ENCODE results near the gene CLDN1.
A peak's percentile ranks its signal among the peaks of the same experiment; 100 is the strongest.

CLDN1 gene

GRCh38 chr3:190340071-190340470, 17.8 kb upstream of the CLDN1 start:
- no peak overlapping the region for H4K8ac ChIP-seq (ENCODE audit: low read depth, low read length)
- H2BK120ac ChIP-seq (ENCODE audit: insufficient read depth, low read length, poor library complexity) = no peak overlapping the region
- no peak overlapping the region for H2AFZ ChIP-seq (ENCODE audit: insufficient read depth, low read length, poor library complexity)
- H3K14ac ChIP-seq (ENCODE audit: low read length) = no peak overlapping the region
- WGBS (ENCODE audit: extremely low coverage, insufficient coverage, insufficient read length) = no CpG with 5 or more reads among the region's 2 CpGs
- H3K36me3 ChIP-seq (ENCODE audit: control insufficient read depth in 1 of 2, insufficient read depth in 2 of 2, low read length in 2 of 2) = no peaks in the 10 kb centered on the region
- H2AK5ac ChIP-seq (ENCODE audit: low read length) = no peak overlapping the region
- no peak overlapping the region for H3K4me2 ChIP-seq (ENCODE audit: low read length)
- H3K4me3 ChIP-seq (ENCODE audit: low read depth, low read length) = no peak overlapping the region
- no peak for DNase-seq
- no peak overlapping the region for H3K4ac ChIP-seq (ENCODE audit: low read depth, low read length)
- no peak overlapping the region for H3K18ac ChIP-seq (ENCODE audit: low read length)
- no peak overlapping the region for H3K9ac ChIP-seq (ENCODE audit: low read length)
- no peaks in the 10 kb centered on the region for H3K9me3 ChIP-seq (ENCODE audit: insufficient read depth, low read depth, low read length)
- H3K4me1 ChIP-seq (ENCODE audit: control insufficient read depth in 1 of 2, insufficient read depth in 2 of 2, low read length in 2 of 2) = no peaks in the 10 kb centered on the region
- H3K27me3 ChIP-seq (ENCODE audit: insufficient read depth, low read length) = no peaks in the 10 kb centered on the region
- no peak overlapping the region for H3K27ac ChIP-seq (ENCODE audit: low read depth, low read length)
- no peak overlapping the region for H2BK12ac ChIP-seq (ENCODE audit: low read length)
- H4K91ac ChIP-seq (ENCODE audit: low read depth, low read length) = no peak overlapping the region
- no peak overlapping the region for H3K23ac ChIP-seq (ENCODE audit: low read length)
- no peaks in the 10 kb centered on the region for H3K79me2 ChIP-seq (ENCODE audit: control insufficient read depth, insufficient read depth, low read length, poor library complexity)
- H2BK5ac ChIP-seq (ENCODE audit: low read depth, low read length, poor library complexity) = no peak overlapping the region
- no peaks in the 10 kb centered on the region for H3K79me1 ChIP-seq (ENCODE audit: low read length)
- no peak overlapping the region for H4K12ac ChIP-seq (ENCODE audit: low read depth, low read length)

- Histone ChIP-seq H3K4ac (ENCODE audit: low read depth, low read length) (no peak overlapping the region), H2AK5ac (ENCODE audit: low read length) (no peak overlapping the region), H3K18ac (ENCODE audit: low read length) (no peak overlapping the region), H3K79me1 (ENCODE audit: low read length) (no peaks in the 10 kb centered on the region), H3K36me3 (ENCODE audit: control insufficient read depth in 1 of 2, insufficient read depth in 2 of 2, low read length in 2 of 2) (no peaks in the 10 kb centered on the region), H3K9ac (ENCODE audit: low read length) (no peak overlapping the region), H3K23ac (ENCODE audit: low read length) (no peak overlapping the region), H3K9me3 (ENCODE audit: insufficient read depth, low read depth, low read length) (no peaks in the 10 kb centered on the region), H2BK120ac (ENCODE audit: insufficient read depth, low read length, poor library complexity) (no peak overlapping the region), H2BK12ac (ENCODE audit: low read length) (no peak overlapping the region), H3K27ac (ENCODE audit: low read depth, low read length) (no peak overlapping the region), H4K12ac (ENCODE audit: low read depth, low read length) (no peak overlapping the region), H3K4me3 (ENCODE audit: low read depth, low read length) (no peak overlapping the region), H3K4me2 (ENCODE audit: low read length) (no peak overlapping the region), H3K79me2 (ENCODE audit: control insufficient read depth, insufficient read depth, low read length, poor library complexity) (no peaks in the 10 kb centered on the region), H3K27me3 (ENCODE audit: insufficient read depth, low read length) (no peaks in the 10 kb centered on the region), H2BK5ac (ENCODE audit: low read depth, low read length, poor library complexity) (no peak overlapping the region), H4K8ac (ENCODE audit: low read depth, low read length) (no peak overlapping the region), H3K14ac (ENCODE audit: low read length) (no peak overlapping the region), H2AFZ (ENCODE audit: insufficient read depth, low read length, poor library complexity) (no peak overlapping the region), H4K91ac (ENCODE audit: low read depth, low read length) (no peak overlapping the region), H3K4me1 (ENCODE audit: control insufficient read depth in 1 of 2, insufficient read depth in 2 of 2, low read length in 2 of 2) (no peaks in the 10 kb centered on the region)
- DNase-seq = peak in 1 of 2 donors; percentile 31
Measured at GRCh38 chr3:190339130-190339529, 16.9 kb upstream of the CLDN1 start.

GRCh38 chr3:190338717-190339116, 16.5 kb upstream of the CLDN1 start:
- no peaks in the 10 kb centered on the region for H3K79me2 ChIP-seq (ENCODE audit: control insufficient read depth, insufficient read depth, low read length, poor library complexity)
- no peak overlapping the region for H2BK12ac ChIP-seq (ENCODE audit: low read length)
- H3K4me2 ChIP-seq (ENCODE audit: low read length) = no peak overlapping the region
- no peak overlapping the region for H3K27ac ChIP-seq (ENCODE audit: low read depth, low read length)
- H2BK5ac ChIP-seq (ENCODE audit: low read depth, low read length, poor library complexity) = no peak overlapping the region
- no peaks in the 10 kb centered on the region for H3K4me1 ChIP-seq (ENCODE audit: control insufficient read depth in 1 of 2, insufficient read depth in 2 of 2, low read length in 2 of 2)
- H3K36me3 ChIP-seq (ENCODE audit: control insufficient read depth in 1 of 2, insufficient read depth in 2 of 2, low read length in 2 of 2) = no peaks in the 10 kb centered on the region
- H2AFZ ChIP-seq (ENCODE audit: insufficient read depth, low read length, poor library complexity) = no peak overlapping the region
- no peak overlapping the region for H3K18ac ChIP-seq (ENCODE audit: low read length)
- H3K27me3 ChIP-seq (ENCODE audit: insufficient read depth, low read length) = no peaks in the 10 kb centered on the region
- H3K9me3 ChIP-seq (ENCODE audit: insufficient read depth, low read depth, low read length) = no peaks in the 10 kb centered on the region
- no peak overlapping the region for H2AK5ac ChIP-seq (ENCODE audit: low read length)
- no peaks in the 10 kb centered on the region for H3K79me1 ChIP-seq (ENCODE audit: low read length)
- no peak overlapping the region for H4K91ac ChIP-seq (ENCODE audit: low read depth, low read length)
- H4K12ac ChIP-seq (ENCODE audit: low read depth, low read length) = no peak overlapping the region
- no peak overlapping the region for H4K8ac ChIP-seq (ENCODE audit: low read depth, low read length)
- no peak overlapping the region for H3K9ac ChIP-seq (ENCODE audit: low read length)
- no peak overlapping the region for H3K4ac ChIP-seq (ENCODE audit: low read depth, low read length)
- no peak overlapping the region for H3K23ac ChIP-seq (ENCODE audit: low read length)
- H3K4me3 ChIP-seq (ENCODE audit: low read depth, low read length) = no peak overlapping the region
- H2BK120ac ChIP-seq (ENCODE audit: insufficient read depth, low read length, poor library complexity) = no peak overlapping the region
- DNase-seq = no peak
- H3K14ac ChIP-seq (ENCODE audit: low read length) = no peak overlapping the region

- Histone ChIP-seq H2BK120ac (ENCODE audit: insufficient read depth, low read length, poor library complexity) (no peak overlapping the region), H3K4me2 (ENCODE audit: low read length) (no peak overlapping the region), H3K9me3 (ENCODE audit: insufficient read depth, low read depth, low read length) (no peaks in the 10 kb centered on the region), H3K14ac (ENCODE audit: low read length) (no peak overlapping the region), H3K23ac (ENCODE audit: low read length) (no peak overlapping the region), H2BK5ac (ENCODE audit: low read depth, low read length, poor library complexity) (no peak overlapping the region), H3K4ac (ENCODE audit: low read depth, low read length) (no peak overlapping the region), H3K36me3 (ENCODE audit: control insufficient read depth in 1 of 2, insufficient read depth in 2 of 2, low read length in 2 of 2) (no peaks in the 10 kb centered on the region), H3K79me2 (ENCODE audit: control insufficient read depth, insufficient read depth, low read length, poor library complexity) (no peaks in the 10 kb centered on the region), H2BK12ac (ENCODE audit: low read length) (no peak overlapping the region), H3K27me3 (ENCODE audit: insufficient read depth, low read length) (no peaks in the 10 kb centered on the region), H3K4me1 (ENCODE audit: control insufficient read depth in 1 of 2, insufficient read depth in 2 of 2, low read length in 2 of 2) (no peaks in the 10 kb centered on the region), H2AFZ (ENCODE audit: insufficient read depth, low read length, poor library complexity) (no peak overlapping the region), H4K12ac (ENCODE audit: low read depth, low read length) (no peak overlapping the region), H4K91ac (ENCODE audit: low read depth, low read length) (no peak overlapping the region), H2AK5ac (ENCODE audit: low read length) (no peak overlapping the region), H3K9ac (ENCODE audit: low read length) (no peak overlapping the region), H3K79me1 (ENCODE audit: low read length) (no peaks in the 10 kb centered on the region), H4K8ac (ENCODE audit: low read depth, low read length) (no peak overlapping the region), H3K4me3 (ENCODE audit: low read depth, low read length) (no peak overlapping the region), H3K27ac (ENCODE audit: low read depth, low read length) (no peak overlapping the region), H3K18ac (ENCODE audit: low read length) (no peak overlapping the region)
- no CpG with 5 or more reads among the region's 5 CpGs for WGBS (ENCODE audit: extremely low coverage, insufficient coverage, insufficient read length)
- no peak for DNase-seq
Measured at GRCh38 chr3:190337301-190337700, 15.1 kb upstream of the CLDN1 start.

All from trophoblast cell (in vitro differentiated cells and primary cell).